Ascending aorta (tissue), 2 donors: ENCODE data around the gene DMBT1. TPM values are rescaled to one million over a fixed set of nuclear protein-coding genes. Genes with fewer than 3 reads are reported as not detected.

Experiments used
- DNase-seq, 2 donors: peaks; one replicate each; pipeline ENCODE4 v3.0.0-alpha.2; 2019; ENCODE audit warnings: low spot score in 2 of 2
- H3K27ac ChIP-seq, 2 donors: fragments of 200-600 bp; sonication (generic); one replicate each; pipeline ENCODE4 v1.5.1; 2016 to 2017; ENCODE audit warnings: mild to moderate bottlenecking in 1 of 2
- H3K27me3 ChIP-seq: fragments of 200-600 bp; sonication (generic); one replicate; pipeline ENCODE4 v1.5.1; 2017
- H3K36me3 ChIP-seq, 2 donors: fragments of 200-600 bp; sonication (generic); one replicate each; pipeline ENCODE4 v1.5.1; 2016
- H3K4me1 ChIP-seq, 2 donors: fragments of 200-600 bp; sonication (generic); one replicate each; pipeline ENCODE4 v1.5.1; 2016 to 2017; ENCODE audit warnings: mild to moderate bottlenecking in 1 of 2
- H3K4me3 ChIP-seq, 2 donors: fragments of 200-600 bp; sonication (generic); one replicate each; pipeline ENCODE4 v1.5.1; 2016 to 2017; ENCODE audit warnings: mild to moderate bottlenecking in 1 of 2
- H3K9me3 ChIP-seq, 2 donors: fragments of 200-600 bp; sonication (generic); one replicate each; pipeline ENCODE4 v1.5.1; 2016
- intact Hi-C: fragments of 100-400 bp; cut with DNase I; formaldehyde crosslinking; loops from one replicate; pipeline ENCODE4 v1.15.1; 2023
- total RNA-seq: library from RNA; depleted of rRNA; stranded (reverse); fragments of >200 nt; gene quantifications from one replicate; pipeline ENCODE4 v1.1.0, GENCODE V29; 2016
- TF ChIP-seq, protein P1 (sequence below), 3 experiments: fragments of 200-600 bp in 2 of 3; fragments of 450-650 bp in 1 of 3; sonication (generic) in 2 of 3; IDR thresholded peaks; one replicate each; pipeline ENCODE4 v1.5.1; 2016 to 2019; ENCODE audit warnings: antibody characterized with exemption in 3 of 3, mild to moderate bottlenecking in 1 of 3, moderate library complexity in 1 of 3

DMBT1 gene
- total RNA-seq, 1 donor from 2014 or later: not detected

DNA sequence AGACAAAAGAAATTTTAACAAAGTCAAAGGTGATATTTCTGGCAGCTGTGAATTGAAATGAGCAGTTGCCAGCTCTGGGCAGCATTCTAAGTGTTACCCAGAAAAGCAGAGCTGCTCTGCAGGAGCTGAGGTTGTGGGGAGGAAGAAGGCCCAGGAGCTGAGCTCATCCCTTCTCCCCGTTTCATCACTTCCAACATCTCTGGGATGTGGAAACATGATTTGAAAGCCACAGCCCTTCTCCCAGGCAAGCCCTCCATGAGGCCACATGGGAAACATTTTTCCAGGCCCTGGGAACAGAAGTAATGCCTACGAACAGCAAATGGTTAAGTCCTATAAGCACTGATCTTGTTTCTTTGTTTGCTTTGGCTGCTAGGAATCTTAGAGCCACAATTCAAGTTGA, 10.9 kb upstream of the DMBT1 start:
- intact Hi-C loops: no loop called here
- DNase-seq: no peak

DNA sequence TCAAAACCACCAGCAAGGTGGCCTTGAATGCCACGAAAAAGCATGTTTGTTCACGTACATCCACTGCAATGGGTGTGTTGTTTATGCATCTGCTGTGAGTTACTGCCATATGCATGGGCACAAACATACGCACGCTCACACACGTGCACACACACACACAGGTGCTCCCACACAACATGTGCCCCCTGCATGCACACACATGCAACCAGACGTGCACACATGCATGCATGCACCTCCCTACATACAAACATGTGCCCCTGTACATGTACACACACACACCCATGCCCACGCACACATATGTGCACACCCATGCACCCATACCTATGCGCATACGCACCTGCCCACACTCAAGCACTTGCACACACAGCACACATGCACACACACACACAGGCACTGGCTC, 10.1 kb upstream of the DMBT1 start:
- Histone ChIP-seq H3K4me1 (no peaks in the 10 kb centered on the region), H3K4me3 (no peak overlapping the region), H3K27ac (no peak overlapping the region), H3K9me3 (no peaks in the 10 kb centered on the region), H3K36me3 (no peaks in the 10 kb centered on the region), H3K27me3 (no peaks in the 10 kb centered on the region)
- DNase-seq: no peak
- intact Hi-C loops: no loop called here
- TF ChIP-seq, protein P1, sequence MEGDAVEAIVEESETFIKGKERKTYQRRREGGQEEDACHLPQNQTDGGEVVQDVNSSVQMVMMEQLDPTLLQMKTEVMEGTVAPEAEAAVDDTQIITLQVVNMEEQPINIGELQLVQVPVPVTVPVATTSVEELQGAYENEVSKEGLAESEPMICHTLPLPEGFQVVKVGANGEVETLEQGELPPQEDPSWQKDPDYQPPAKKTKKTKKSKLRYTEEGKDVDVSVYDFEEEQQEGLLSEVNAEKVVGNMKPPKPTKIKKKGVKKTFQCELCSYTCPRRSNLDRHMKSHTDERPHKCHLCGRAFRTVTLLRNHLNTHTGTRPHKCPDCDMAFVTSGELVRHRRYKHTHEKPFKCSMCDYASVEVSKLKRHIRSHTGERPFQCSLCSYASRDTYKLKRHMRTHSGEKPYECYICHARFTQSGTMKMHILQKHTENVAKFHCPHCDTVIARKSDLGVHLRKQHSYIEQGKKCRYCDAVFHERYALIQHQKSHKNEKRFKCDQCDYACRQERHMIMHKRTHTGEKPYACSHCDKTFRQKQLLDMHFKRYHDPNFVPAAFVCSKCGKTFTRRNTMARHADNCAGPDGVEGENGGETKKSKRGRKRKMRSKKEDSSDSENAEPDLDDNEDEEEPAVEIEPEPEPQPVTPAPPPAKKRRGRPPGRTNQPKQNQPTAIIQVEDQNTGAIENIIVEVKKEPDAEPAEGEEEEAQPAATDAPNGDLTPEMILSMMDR (IDR thresholded peaks at IDR 0.05): no peak

More for the DNA sequence above, 10.9 kb upstream of the DMBT1 start:
- Histone ChIP-seq H3K9me3 (no peaks in the 10 kb centered on the region), H3K4me1 (no peaks in the 10 kb centered on the region), H3K27ac (no peak overlapping the region), H3K4me3 (no peak overlapping the region), H3K27me3 (no peaks in the 10 kb centered on the region), H3K36me3 (no peaks in the 10 kb centered on the region)
- TF ChIP-seq, protein P1 (IDR thresholded peaks at IDR 0.05): no peak

DNA sequence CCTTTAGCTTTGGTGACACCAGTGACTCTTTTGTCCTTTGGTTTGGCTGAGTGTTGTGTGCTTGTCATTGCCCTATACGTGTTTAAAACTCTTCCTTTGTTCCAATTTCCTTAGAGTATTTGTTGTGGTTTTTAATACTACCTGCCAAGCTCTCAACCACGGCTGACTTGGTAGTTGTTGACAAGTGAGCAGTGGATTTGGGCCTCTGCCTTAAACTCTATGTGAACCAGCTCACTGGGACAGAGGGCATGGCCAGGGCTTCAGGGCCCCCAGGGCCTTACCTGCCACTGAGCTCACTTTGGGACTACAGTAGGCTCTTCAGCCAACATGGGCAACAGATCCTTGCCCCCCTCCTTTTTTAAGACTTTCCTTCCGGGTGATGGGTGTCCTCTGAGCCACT, 9.6 kb upstream of the DMBT1 start:
- intact Hi-C loops: no loop called here
- H3K4me1 ChIP-seq: no peaks in the 10 kb centered on the region

DNA sequence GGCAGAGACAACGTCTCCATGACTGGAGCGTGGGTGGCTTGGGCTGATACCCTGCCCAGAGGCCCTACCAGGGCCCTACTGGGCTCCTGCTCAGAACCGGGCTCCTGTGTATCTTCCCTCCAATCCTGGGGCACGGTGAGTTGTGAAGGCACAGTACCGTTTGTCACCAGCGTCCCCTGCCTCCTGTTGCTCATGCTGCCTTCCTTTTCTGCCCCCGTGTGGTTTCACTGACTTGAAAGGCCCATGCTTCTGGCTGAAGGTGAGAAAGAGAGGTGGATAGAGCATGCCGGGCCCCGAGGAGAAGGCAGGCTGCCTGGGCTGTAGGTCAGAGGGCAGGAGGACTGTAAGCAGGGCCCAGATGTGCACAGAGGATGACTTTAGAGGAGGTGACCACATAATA, 9.1 kb upstream of the DMBT1 start:
- TF ChIP-seq, protein P1 (IDR thresholded peaks at IDR 0.05): no peak
- Histone ChIP-seq H3K36me3 (no peaks in the 10 kb centered on the region), H3K27me3 (no peaks in the 10 kb centered on the region), H3K27ac (no peak overlapping the region), H3K9me3 (no peaks in the 10 kb centered on the region), H3K4me1 (no peaks in the 10 kb centered on the region), H3K4me3 (no peak overlapping the region)
- intact Hi-C loops: no loop called here
- no peak for DNase-seq

More for the DNA sequence above, 9.6 kb upstream of the DMBT1 start:
- no peaks in the 10 kb centered on the region for H3K27me3 ChIP-seq
- H3K4me3 ChIP-seq: no peak overlapping the region
- TF ChIP-seq, protein P1 (IDR thresholded peaks at IDR 0.05): no peak
- no peak for DNase-seq
- no peaks in the 10 kb centered on the region for H3K9me3 ChIP-seq
- no peaks in the 10 kb centered on the region for H3K36me3 ChIP-seq
- H3K27ac ChIP-seq: no peak overlapping the region

DNA sequence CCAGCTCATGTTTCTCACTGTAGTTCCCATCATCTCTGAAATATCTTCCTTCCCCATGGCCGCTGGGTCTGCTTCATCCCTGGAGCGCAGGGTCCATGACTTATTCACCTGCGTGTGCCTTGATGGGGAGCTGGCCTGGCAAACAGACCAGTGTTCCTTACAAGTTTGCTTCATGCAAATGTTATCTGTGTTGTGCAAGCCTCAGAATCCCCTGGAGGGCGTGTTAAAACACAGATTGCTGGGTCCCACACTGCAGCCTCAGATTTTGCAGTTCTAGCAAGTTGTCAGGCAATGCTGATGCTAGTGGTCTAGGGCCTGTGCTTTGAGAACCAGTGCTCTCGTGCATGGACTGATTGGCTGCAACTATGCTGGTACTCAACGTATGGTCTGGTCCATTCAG, 7.2 kb upstream of the DMBT1 start:
- Histone ChIP-seq H3K4me3 (no peak overlapping the region), H3K36me3 (no peaks in the 10 kb centered on the region), H3K27me3 (no peaks in the 10 kb centered on the region), H3K27ac (no peak overlapping the region), H3K9me3 (no peaks in the 10 kb centered on the region), H3K4me1 (no peaks in the 10 kb centered on the region)
- intact Hi-C loops: no loop called here
- DNase-seq: peak in 1 of 2 donors; percentile 31
- TF ChIP-seq, protein P1 (IDR thresholded peaks at IDR 0.05): no peak
